Measurements from ENCODE around the gene SYT7. TPM values are rescaled to one million over a fixed set of nuclear protein-coding genes. Genes with fewer than 3 reads are reported as not detected.

The SYT7 gene
- total RNA-seq, 2 experiments from 2014 or later, result not detected

DNA sequence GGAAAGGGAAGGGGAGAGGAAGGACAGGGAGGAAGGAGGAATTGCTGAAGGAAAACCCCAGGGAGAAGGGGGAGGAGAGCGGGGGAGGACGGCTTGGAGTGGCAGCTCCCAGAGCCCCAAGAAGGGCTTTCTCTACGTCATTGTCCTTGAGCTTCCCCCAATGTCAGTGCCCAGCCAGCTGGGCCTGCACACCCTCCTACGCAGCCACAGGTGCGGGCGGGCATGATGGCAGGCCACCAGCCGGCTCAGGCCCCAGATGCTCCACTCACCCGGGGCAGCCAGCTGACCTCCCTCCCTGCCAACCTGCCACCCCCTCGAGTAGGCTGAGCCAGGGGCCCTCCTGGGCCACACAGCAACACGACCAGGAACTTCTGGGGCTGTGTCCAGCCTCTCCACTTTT lies 11.2 kb downstream of the SYT7 start:
- no peaks in the 10 kb centered on the region for H3K36me3 Mint-ChIP-seq
- H3K9me3 Mint-ChIP-seq (ENCODE audit: low read depth), result no peaks in the 10 kb centered on the region
- no peak overlapping the region for H3K27ac Mint-ChIP-seq
- ATAC-seq (no peak), DNase-seq (no peak)
- no peak overlapping the region for H3K4me3 Mint-ChIP-seq
- H3K27me3 Mint-ChIP-seq, result peaks cover 20% of the 10 kb centered on the region
- H3K4me1 Mint-ChIP-seq, result no peaks in the 10 kb centered on the region
- CTCF ChIA-PET, result no interaction called here

- Mint-ChIP-seq H3K27me3 (peaks cover 20% of the 10 kb centered on the region), H3K9me3 (ENCODE audit: low read depth) (no peaks in the 10 kb centered on the region)
- CTCF ChIA-PET, result no interaction called here
Measured at GRCh38 chr11:61569018-61569417, 11.9 kb downstream of the SYT7 start.

GRCh38 chr11:61567286-61568061 lies 13.4 kb downstream of the SYT7 start:
- CTCF ChIA-PET, result interaction anchor here (0.8 to 1.5 kb wide), 6 partner anchors 9 to 166 kb away, joined by 3 to 7 read pairs (median 3); no protein-coding TSS in a partner anchor
- ATAC-seq, result peak; percentile 94
- no peak overlapping the region for H3K4me3 Mint-ChIP-seq
- H3K9me3 Mint-ChIP-seq (ENCODE audit: low read depth), result no peaks in the 10 kb centered on the region
- no peaks in the 10 kb centered on the region for H3K36me3 Mint-ChIP-seq
- peaks cover 20% of the 10 kb centered on the region for H3K27me3 Mint-ChIP-seq
- H3K27ac Mint-ChIP-seq, result peak overlapping the region; percentile 43
- peak; percentile 84 for DNase-seq
- no peaks in the 10 kb centered on the region for H3K4me1 Mint-ChIP-seq

More at GRCh38 chr11:61569018-61569417, 11.9 kb downstream of the SYT7 start:
- DNase-seq, result no peak
- Mint-ChIP-seq H3K27ac (no peak overlapping the region), H3K36me3 (no peaks in the 10 kb centered on the region), H3K4me3 (no peak overlapping the region), H3K4me1 (no peaks in the 10 kb centered on the region)
- ATAC-seq, result no peak

DNA sequence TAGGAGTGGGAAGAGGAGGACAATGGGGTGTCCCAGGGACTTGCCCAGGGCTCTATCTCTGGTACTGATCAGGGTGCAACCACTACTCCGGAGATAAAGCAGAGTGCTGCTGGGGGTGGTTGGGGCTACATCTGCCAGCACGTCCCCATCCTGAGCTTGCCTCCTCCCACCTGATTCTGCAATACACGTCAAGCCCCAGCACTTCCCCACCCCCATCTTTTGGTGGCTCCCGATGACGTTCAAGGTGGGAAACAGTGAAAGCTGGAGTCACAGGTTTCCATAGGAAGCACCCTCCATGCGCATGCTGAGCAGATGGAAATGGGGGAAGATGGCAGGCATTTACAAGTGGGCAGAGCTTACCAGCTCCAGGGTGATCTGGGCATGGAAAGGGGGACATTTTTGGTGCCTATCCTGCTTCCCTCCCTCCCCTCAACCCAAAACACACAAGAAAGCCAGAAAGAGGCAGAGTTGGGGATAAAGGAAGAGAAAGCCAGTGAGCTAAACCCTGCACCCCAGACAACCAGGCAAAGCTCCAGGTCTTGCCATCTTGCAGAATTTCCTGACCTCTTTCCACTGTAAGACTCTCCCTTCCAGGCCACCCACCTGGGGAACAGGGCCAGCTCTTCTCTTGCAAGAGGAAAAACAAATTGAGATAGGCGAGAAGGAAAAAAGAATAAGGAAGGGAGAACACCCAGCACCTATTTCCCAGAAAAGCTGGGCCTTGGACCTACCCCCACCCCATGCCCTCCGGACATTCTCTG lies 15.8 kb downstream of the SYT7 start:
- CTCF ChIA-PET, result interaction anchor here (1.1 kb wide), 1 partner anchor 60 kb away, joined by 3 read pairs; no protein-coding TSS in a partner anchor
- no peaks in the 10 kb centered on the region for H3K9me3 Mint-ChIP-seq (ENCODE audit: low read depth)
- H3K27ac Mint-ChIP-seq, result no peak overlapping the region
- H3K4me1 Mint-ChIP-seq, result no peaks in the 10 kb centered on the region
- H3K36me3 Mint-ChIP-seq, result no peaks in the 10 kb centered on the region
- DNase-seq (no peak), ATAC-seq (no peak)
- no peak overlapping the region for H3K4me3 Mint-ChIP-seq
- peaks cover 26% of the 10 kb centered on the region for H3K27me3 Mint-ChIP-seq

- no peaks in the 10 kb centered on the region for H3K9me3 Mint-ChIP-seq (ENCODE audit: low read depth)
- CTCF ChIA-PET, result interaction anchor here (0.7 kb wide), 1 partner anchor 42 kb away, joined by 3 read pairs; no protein-coding TSS in a partner anchor
- no peaks in the 10 kb centered on the region for H3K36me3 Mint-ChIP-seq
- no peak for DNase-seq
- H3K27me3 Mint-ChIP-seq, result peaks cover 29% of the 10 kb centered on the region
- H3K4me3 Mint-ChIP-seq, result no peak overlapping the region
- no peak for ATAC-seq
- H3K4me1 Mint-ChIP-seq, result no peaks in the 10 kb centered on the region
- no peak overlapping the region for H3K27ac Mint-ChIP-seq
Measured at GRCh38 chr11:61560751-61561150, 20.1 kb downstream of the SYT7 start.

DNA sequence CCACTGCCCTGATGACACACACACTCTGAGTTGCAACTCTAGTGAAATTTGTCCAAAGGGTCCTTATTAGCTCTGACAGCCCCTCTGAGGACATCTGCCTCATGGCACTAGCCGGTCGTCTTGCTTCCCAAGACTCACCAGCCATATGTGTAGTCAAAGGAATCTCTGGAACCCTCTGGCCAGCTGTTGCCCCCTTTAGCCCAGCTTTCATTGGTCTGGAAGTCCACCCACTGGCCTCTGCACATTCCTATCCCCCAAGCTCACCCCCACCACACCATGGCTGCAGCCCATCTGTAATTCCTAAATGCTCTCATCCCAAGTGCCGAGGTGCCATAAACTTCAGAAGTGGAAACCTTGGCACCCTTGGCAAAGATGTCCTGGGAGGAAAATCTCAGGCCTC lies 24.3 kb downstream of the SYT7 start:
- no peaks in the 10 kb centered on the region for H3K4me1 Mint-ChIP-seq
- CTCF ChIA-PET, result no interaction called here
- peaks cover 55% of the 10 kb centered on the region for H3K27me3 Mint-ChIP-seq
- no peak overlapping the region for H3K4me3 Mint-ChIP-seq
- no peaks in the 10 kb centered on the region for H3K36me3 Mint-ChIP-seq
- H3K9me3 Mint-ChIP-seq (ENCODE audit: low read depth), result no peaks in the 10 kb centered on the region
- ATAC-seq (no peak), DNase-seq (no peak)
- no peak overlapping the region for H3K27ac Mint-ChIP-seq

GRCh38 chr11:61555978-61556377 lies 24.9 kb downstream of the SYT7 start:
- Mint-ChIP-seq H3K9me3 (ENCODE audit: low read depth) (no peaks in the 10 kb centered on the region), H3K36me3 (no peaks in the 10 kb centered on the region), H3K4me3 (no peak overlapping the region), H3K27me3 (peaks cover 54% of the 10 kb centered on the region), H3K4me1 (no peaks in the 10 kb centered on the region), H3K27ac (no peak overlapping the region)
- ATAC-seq (no peak), DNase-seq (no peak)
- CTCF ChIA-PET, result interaction anchor here (1.3 kb wide), 1 partner anchor 11 kb away, joined by 3 read pairs; no protein-coding TSS in a partner anchor

- Mint-ChIP-seq H3K27ac (no peak overlapping the region), H3K27me3 (peaks cover 49% of the 10 kb centered on the region), H3K36me3 (no peaks in the 10 kb centered on the region), H3K4me3 (no peak overlapping the region), H3K4me1 (no peaks in the 10 kb centered on the region), H3K9me3 (ENCODE audit: low read depth) (no peaks in the 10 kb centered on the region)
- ATAC-seq (no peak), DNase-seq (no peak)
- CTCF ChIA-PET, result interaction anchor here (1.3 kb wide), 1 partner anchor 12 kb away, joined by 3 read pairs; no protein-coding TSS in a partner anchor
Measured at GRCh38 chr11:61555051-61555969, 25.6 kb downstream of the SYT7 start.

GRCh38 chr11:61554172-61554988 lies 26.5 kb downstream of the SYT7 start:
- Mint-ChIP-seq H3K27ac (no peak overlapping the region), H3K9me3 (ENCODE audit: low read depth) (no peaks in the 10 kb centered on the region), H3K4me3 (no peak overlapping the region), H3K4me1 (no peaks in the 10 kb centered on the region), H3K27me3 (peaks cover 48% of the 10 kb centered on the region), H3K36me3 (no peaks in the 10 kb centered on the region)
- DNase-seq (no peak), ATAC-seq (no peak)
- CTCF ChIA-PET, result no interaction called here

GRCh38 chr11:61553373-61554171 lies 27.3 kb downstream of the SYT7 start:
- CTCF ChIA-PET, result no interaction called here
- Mint-ChIP-seq H3K27me3 (peaks cover 45% of the 10 kb centered on the region), H3K4me1 (no peaks in the 10 kb centered on the region), H3K9me3 (ENCODE audit: low read depth) (no peaks in the 10 kb centered on the region), H3K4me3 (no peak overlapping the region), H3K27ac (no peak overlapping the region), H3K36me3 (no peaks in the 10 kb centered on the region)
- ATAC-seq (no peak), DNase-seq (no peak)

DNA sequence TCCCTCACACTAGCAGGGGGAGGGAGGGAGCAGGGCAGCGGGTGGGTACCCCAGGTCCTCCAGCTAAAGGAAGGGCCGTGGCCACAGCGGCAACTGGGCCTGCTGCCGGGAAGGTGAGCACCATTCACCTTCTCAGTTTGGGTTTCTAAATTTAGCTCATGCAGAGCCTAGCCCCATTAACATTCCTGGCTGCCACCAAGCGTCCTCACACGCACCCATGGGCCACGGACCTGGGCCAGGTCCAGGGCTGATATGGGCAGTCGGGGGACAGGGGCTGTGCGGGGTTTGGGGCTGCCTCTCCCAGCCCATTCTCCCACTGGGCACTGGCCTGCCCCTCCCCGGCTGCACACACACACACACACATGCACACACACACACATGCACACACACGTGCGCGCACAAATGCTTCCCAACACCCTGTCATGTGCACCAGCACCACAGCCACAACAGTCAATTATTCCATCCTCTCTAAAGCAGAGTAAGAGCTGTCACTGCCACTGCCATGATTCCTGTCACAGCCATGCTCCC lies 28.7 kb downstream of the SYT7 start:
- Mint-ChIP-seq H3K27ac (no peak overlapping the region), H3K27me3 (peaks cover 40% of the 10 kb centered on the region)

GRCh38 chr11:61551634-61552033 lies 29.2 kb downstream of the SYT7 start:
- DNase-seq, result no peak
- Mint-ChIP-seq H3K27me3 (peaks cover 36% of the 10 kb centered on the region), H3K9me3 (ENCODE audit: low read depth) (no peaks in the 10 kb centered on the region), H3K36me3 (no peaks in the 10 kb centered on the region), H3K4me3 (no peak overlapping the region), H3K4me1 (no peaks in the 10 kb centered on the region), H3K27ac (no peak overlapping the region)
- ATAC-seq, result no peak
- CTCF ChIA-PET, result no interaction called here

More for the DNA sequence above, 28.7 kb downstream of the SYT7 start:
- Mint-ChIP-seq H3K4me3 (no peak overlapping the region), H3K9me3 (ENCODE audit: low read depth) (no peaks in the 10 kb centered on the region), H3K36me3 (no peaks in the 10 kb centered on the region), H3K4me1 (no peaks in the 10 kb centered on the region)
- no peak for DNase-seq
- CTCF ChIA-PET, result no interaction called here
- ATAC-seq, result no peak

All from activated CD8-positive, alpha-beta memory T cell treated with anti-CD3 and anti-CD28 coated beads, Interleukin-2, amount 10 ng/mL, durations not matched to agents 7 days and 5 days (primary cell).